K562 (cell line): Measurements from ENCODE around the gene PILRA. TPM values are rescaled to one million over a fixed set of nuclear protein-coding genes. Genes with fewer than 3 reads are reported as not detected.

Experiments used
- ATAC-seq: fragments of 200-7000 bp; cut with Tn5 transposase; 3 replicates; pipeline ENCODE4 v1.9.1; 2020; ENCODE audit warnings: moderate library complexity
- BruUV-seq: library from RNA; stranded (reverse); fragments of 400-500 nt; replicated peaks from 2 replicates; lab custom pipeline; 2021; lab: Mats Ljungman, UMichigan
- CTCF ChIA-PET: fragments of 300-600 bp; formaldehyde crosslinking; extraction: SDS; loops from one replicate; lab custom pipeline; 2021; ENCODE audit warnings: low intra/inter-chr PET ratio; lab: Yijun Ruan, JAX
- POLR2A ChIA-PET: fragments of 300-600, 350-650 bp; sonication (Branson Sonifier 250); formaldehyde crosslinking; extraction: SDS; loops from one replicate; lab custom pipeline; 2021; ENCODE audit warnings: antibody characterized with exemption, inconsistent platforms; lab: Yijun Ruan, JAX
- DNase-seq, 4 experiments: peaks; one replicate each; pipeline versions ENCODE4 v3.0.0 to v3.0.0-alpha.2; 2011 to 2018; ENCODE audit warnings: low spot score in 3 of 4, mixed read lengths in 3 of 4; ENCODE audit errors: extremely low read depth in 1 of 4
- FAIRE-seq: peaks from 2 replicates; lab custom pipeline; 2011; peaks lifted over from hg19 to GRCh38; lab: Jason Lieb, UNC
- H2AFZ ChIP-seq: 2 replicates; pipeline ENCODE4 v1.6.0; 2011; ENCODE audit warnings: low read depth, low read length, control low read depth, inconsistent platforms
- H3K27ac ChIP-seq: fragments of 200-600 bp; 3 replicates; pipeline ENCODE4 v1.8.0; 2011; ENCODE audit warnings: low read depth, mild to moderate bottlenecking, control low read depth, inconsistent platforms, low read length, moderate library complexity, mixed read lengths; ENCODE audit errors: extremely low read depth
- H3K27me3 ChIP-seq, 2 experiments: fragments of 300-600 bp in 1 of 2; 2 replicates in 1 of 2; 3 replicates in 1 of 2; pipeline versions ENCODE4 v1.6.0 to v1.8.0; 2011; ENCODE audit warnings: inconsistent platforms in 2 of 2, low read length in 2 of 2, mild to moderate bottlenecking in 1 of 2, mixed read lengths in 1 of 2, moderate library complexity in 1 of 2; ENCODE audit not compliant: control insufficient read depth in 2 of 2, insufficient read depth in 2 of 2
- H3K36me3 ChIP-seq: fragments of 300-600 bp; 3 replicates; pipeline ENCODE4 v1.8.0; 2011; ENCODE audit warnings: mild to moderate bottlenecking, low read length, inconsistent platforms; ENCODE audit not compliant: control insufficient read depth, insufficient read depth
- H3K4me1 ChIP-seq, 2 experiments: fragments of 200-600 bp in 1 of 2; replicated peaks in 1 of 2; 2 replicates in 1 of 2; 3 replicates in 1 of 2; pipeline versions ENCODE4 v1.5.1 to v1.8.0; 2011; ENCODE audit warnings: inconsistent platforms in 2 of 2, low read length in 2 of 2, mild to moderate bottlenecking in 1 of 2, mixed read lengths in 1 of 2, moderate library complexity in 1 of 2; ENCODE audit not compliant: control insufficient read depth in 2 of 2, insufficient read depth in 2 of 2
- H3K4me2 ChIP-seq: 2 replicates; pipeline ENCODE4 v1.6.1; 2011; ENCODE audit warnings: low read length, control low read depth, inconsistent platforms, mixed read lengths; ENCODE audit not compliant: insufficient read depth
- H3K4me3 ChIP-seq: fragments of 200-600 bp; sonication (generic), shearing (Covaris generic); 2 replicates; pipeline ENCODE4 v1.5.1; 2016; ENCODE audit warnings: control low read depth, inconsistent platforms
- H3K79me2 ChIP-seq: fragments of 200-600 bp; 3 replicates; pipeline ENCODE4 v1.8.0; 2011; ENCODE audit warnings: low read length, inconsistent platforms; ENCODE audit not compliant: control insufficient read depth, insufficient read depth
- H3K9ac ChIP-seq, 2 experiments: 2 replicates each; pipeline versions ENCODE4 v1.6.0 to v1.6.1; 2011; ENCODE audit warnings: low read depth in 2 of 2, low read length in 2 of 2, control low read depth in 1 of 2, inconsistent platforms in 1 of 2, mild to moderate bottlenecking in 1 of 2, mixed read lengths in 1 of 2; ENCODE audit not compliant: insufficient read depth in 1 of 2
- H3K9me1 ChIP-seq: one replicate; pipeline ENCODE4 v1.6.0; 2011; ENCODE audit warnings: inconsistent platforms, mild to moderate bottlenecking, low read length, moderate library complexity; ENCODE audit not compliant: control insufficient read depth, insufficient read depth
- H3K9me3 ChIP-seq: replicated peaks from 2 replicates; pipeline ENCODE4 v1.5.1; 2011; ENCODE audit warnings: low read depth, low read length, inconsistent platforms; ENCODE audit not compliant: control insufficient read depth, insufficient read depth
- H4K20me1 ChIP-seq: replicated peaks from 2 replicates; pipeline ENCODE4 v1.6.1; 2011; ENCODE audit warnings: low read length, inconsistent platforms, mixed read lengths; ENCODE audit not compliant: control insufficient read depth, insufficient read depth
- CCNT2 ChIP-seq: IDR thresholded peaks from 2 replicates; pipeline ENCODE4 v1.6.1; 2011; ENCODE audit warnings: borderline replicate concordance, low read depth, mild to moderate bottlenecking, moderate library complexity, mixed read lengths, low read length; ENCODE audit not compliant: insufficient read length; ENCODE audit errors: extremely low read depth
- ELK1 ChIP-seq: sonication (generic); formaldehyde crosslinking; IDR thresholded peaks from 2 replicates; pipeline ENCODE4 v1.8.1; 2022; ENCODE audit warnings: missing genetic modification reagents
- ERF ChIP-seq: fragments of 450-650 bp; formaldehyde crosslinking; IDR thresholded peaks from 2 replicates; pipeline ENCODE4 v1.4.0; 2020; ENCODE audit warnings: mild to moderate bottlenecking, mixed read lengths
- FOXO4 ChIP-seq: fragments of 450-650 bp; formaldehyde crosslinking; IDR thresholded peaks from 2 replicates; pipeline ENCODE4 v1.4.0; 2020; ENCODE audit warnings: mild to moderate bottlenecking, moderate library complexity
- FUS ChIP-seq: fragments of 200-400 bp; formaldehyde crosslinking; optimal IDR thresholded peaks from 2 replicates; pipeline ENCODE3; 2017; ENCODE audit warnings: low read depth, low read length
- JUND ChIP-seq, 2 experiments: IDR thresholded peaks; 2 replicates in 1 of 2; 3 replicates in 1 of 2; pipeline ENCODE4 v1.6.1; 2011; ENCODE audit warnings: borderline replicate concordance in 2 of 2, low read depth in 2 of 2, low read length in 2 of 2, improper control_type of control experiment in 1 of 2, missing biosample characterization in 1 of 2, missing genetic modification characterization in 1 of 2, missing genetic modification reagents in 1 of 2
- TCF3 ChIP-seq: sonication (generic); formaldehyde crosslinking; IDR thresholded peaks from 2 replicates; pipeline ENCODE4 v1.4.0; 2020; ENCODE audit warnings: mild to moderate bottlenecking, missing genetic modification reagents
- ZNF23 ChIP-seq: fragments of 250-450 bp; sonication (Bioruptor Pico); IDR thresholded peaks from 2 replicates; pipeline ENCODE4 v1.4.0; 2020; ENCODE audit warnings: mild to moderate bottlenecking
- ZNF347 ChIP-seq: fragments of 450-650 bp; formaldehyde crosslinking; IDR thresholded peaks from 2 replicates; pipeline ENCODE4 v1.4.0; 2020; ENCODE audit warnings: low read depth, mild to moderate bottlenecking, moderate library complexity
- WGBS: fragments of 100-300 bp; shearing (Covaris generic); methylation state at CpG from one replicate; pipeline ENCODE4 v1.1.6; 2016; ENCODE audit warnings: low coverage, mixed read lengths; ENCODE audit not compliant: insufficient coverage; ENCODE audit errors: missing lambda C conversion rate; 5-methylcytosine and 5-hydroxymethylcytosine counted together
- in situ Hi-C: fragments of 300-500 bp; cut with MboI; formaldehyde crosslinking; loops from 4 replicates; pipeline ENCODE4 v1.15.0; 2018; ENCODE audit warnings: inconsistent platforms, mixed read lengths
- intact Hi-C: fragments of 100-400 bp; cut with micrococcal nuclease; formaldehyde crosslinking; loops from 2 replicates; pipeline ENCODE4 v1.14.2; 2022
- polyA plus RNA-seq, 8 experiments: library from polyadenylated mRNA; depleted of rRNA in 4 of 8; stranded (reverse) in 5 of 8; unstranded in 3 of 8; fragments of >200 nt; fragmentation: Nextera tagmentation in 2 of 8; fragmentation: Illumina TruSeq in 1 of 8; extraction: Ambion mirVana in 2 of 8; extraction: Trizol in 1 of 8; gene quantifications; 2 replicates each; pipeline versions ENCODE4 v1.2.1 to v1.2.3, GENCODE V29; 2011 to 2014; ENCODE audit warnings: inconsistent platforms in 1 of 8, missing spikeins in 1 of 8
- total RNA-seq, 7 experiments: library from RNA; depleted of rRNA in 6 of 7; stranded (reverse); fragments of >200 nt in 6 of 7; fragmentation: Illumina TruSeq in 2 of 7; extraction: Trizol in 2 of 7; gene quantifications; 2 replicates each; pipeline versions ENCODE4 v1.2.1 to v1.2.3, GENCODE V29; 2011 to 2021; ENCODE audit warnings: low replicate concordance in 1 of 7

PILRA gene
- total and polyA plus RNA-seq, 9 of the 15 experiments (the other 6 are each of a cell fraction or from before 2014, with no cell fraction given): 0.13 to 1.8 (median 0.62) TPM

GRCh38 chr7:100415448-100415847 is 42.2 kb downstream of the PILRA start:
- no peaks in the 10 kb centered on the region for H3K9me3 ChIP-seq
- no peak overlapping the region for H3K4me2 ChIP-seq
- no peak overlapping the region for H3K4me3 ChIP-seq
- no peak for TF ChIP-seq ELK1 (CRISPR knock-in tag)
- TF ChIP-seq CCNT2: no peak
- TF ChIP-seq FUS: no peak
- TF ChIP-seq JUND (IDR thresholded peaks at IDR 0.05; ENCODE audit: borderline replicate concordance, low read depth, low read length): no peak
- TF ChIP-seq JUND (tag; IDR thresholded peaks at IDR 0.05; ENCODE audit: borderline replicate concordance, low read depth, low read length): no peak
- TF ChIP-seq FOXO4: no peak
- no peak for TF ChIP-seq TCF3 (CRISPR knock-in tag)
- no peak for TF ChIP-seq ZNF347 (CRISPR knock-in tag)
- TF ChIP-seq ZNF23 (CRISPR knock-in tag): no peak
- no peak for TF ChIP-seq ERF
- H2AFZ ChIP-seq: no peak overlapping the region
- H3K27ac ChIP-seq: no peak overlapping the region
- POLR2A ChIA-PET: interaction anchor here (0.6 to 4.2 kb wide), 10 partner anchors 8 to 853 kb away, joined by 3 to 33 read pairs (median 4); partner anchors contain the start of genes AGFG2, MEPCE and ZCWPW1
- peaks cover 5 to 10% of the 10 kb centered on the region in 2 experiments; a peak in 3 of 5 replicates for H3K27me3 ChIP-seq
- intact Hi-C loops: no loop called here
- no peaks in the 10 kb centered on the region for H4K20me1 ChIP-seq
- CTCF ChIA-PET: no interaction called here
- ATAC-seq (no peak), FAIRE-seq (no peak), DNase-seq (no peak)
- H3K4me1 ChIP-seq: no peaks in the 10 kb centered on the region
- H3K9ac ChIP-seq: no peak overlapping the region
- no peaks in the 10 kb centered on the region for H3K36me3 ChIP-seq
- in situ Hi-C loops: no loop called here
- 36% methylated on average over 5 of the region's 5 CpGs for WGBS
- BruUV-seq: no TSS peak
- H3K79me2 ChIP-seq: no peaks in the 10 kb centered on the region
- no peaks in the 10 kb centered on the region for H3K9me1 ChIP-seq
